CD4-positive, CD25-positive, alpha-beta regulatory T cell (primary cell): Measurements from ENCODE around the gene VIL1. TPM values are rescaled to one million over a fixed set of nuclear protein-coding genes. Genes with fewer than 3 reads are reported as not detected.

Source experiments
- ATAC-seq, 2 donors: fragments of 150-1000 bp; cut with Tn5 transposase; one replicate each; pipeline ENCODE4 v1.10.0; 2021; ENCODE audit warnings: low read depth in 2 of 2, moderate number of reproducible peaks in 2 of 2, moderate library complexity in 1 of 2
- DNase-seq, 3 donors: peaks; one replicate each; pipeline versions ENCODE4 v3.0.0 to v3.0.0-alpha.2; 2012 to 2022; ENCODE audit warnings: mixed read lengths in 1 of 3
- H3K27ac ChIP-seq: one replicate; pipeline ENCODE4 v1.7.0; 2013; ENCODE audit warnings: mild to moderate bottlenecking, low read length; ENCODE audit not compliant: insufficient read depth, poor library complexity, severe bottlenecking
- H3K27me3 ChIP-seq: one replicate; pipeline ENCODE4 v1.7.0; 2013; ENCODE audit warnings: low read length; ENCODE audit not compliant: control insufficient read depth, insufficient read depth
- H3K36me3 ChIP-seq: one replicate; pipeline ENCODE4 v1.7.0; 2013; ENCODE audit warnings: mild to moderate bottlenecking, low read length, moderate library complexity; ENCODE audit not compliant: control insufficient read depth, insufficient read depth
- H3K4me1 ChIP-seq: 2 replicates; pipeline ENCODE4 v1.7.0; 2013; ENCODE audit warnings: mild to moderate bottlenecking, low read length; ENCODE audit not compliant: insufficient read depth, control insufficient read depth, poor library complexity, severe bottlenecking
- H3K4me3 ChIP-seq: one replicate; pipeline ENCODE4 v1.7.0; 2013; ENCODE audit warnings: low read depth, mild to moderate bottlenecking, low read length, moderate library complexity
- H3K9me3 ChIP-seq, 2 experiments: 1 replicate in 1 of 2; 2 replicates in 1 of 2; pipeline ENCODE4 v1.7.0; 2013; ENCODE audit warnings: low read length in 2 of 2, mild to moderate bottlenecking in 1 of 2, moderate library complexity in 1 of 2; ENCODE audit not compliant: control insufficient read depth in 2 of 2
- H3K27ac Mint-ChIP-seq, 3 donors: one replicate each; pipeline ENCODE4 v1.8.0; 2020 to 2022; ENCODE audit warnings: mild to moderate bottlenecking in 3 of 3, mixed read lengths in 3 of 3, moderate library complexity in 2 of 3
- H3K27me3 Mint-ChIP-seq: one replicate; pipeline ENCODE4 v1.8.0; 2022; ENCODE audit warnings: mild to moderate bottlenecking, mixed read lengths
- H3K36me3 Mint-ChIP-seq: one replicate; pipeline ENCODE4 v1.8.0; 2020; ENCODE audit warnings: mixed read lengths
- H3K4me1 Mint-ChIP-seq, 4 donors: one replicate each; pipeline ENCODE4 v1.8.0; 2020 to 2022; ENCODE audit warnings: mixed read lengths in 4 of 4, mild to moderate bottlenecking in 1 of 4
- H3K4me3 Mint-ChIP-seq, 4 donors: one replicate each; pipeline ENCODE4 v1.8.0; 2020 to 2022; ENCODE audit warnings: mild to moderate bottlenecking in 4 of 4, mixed read lengths in 4 of 4, moderate library complexity in 3 of 4
- H3K9me3 Mint-ChIP-seq, 7 donors: one replicate each; pipeline ENCODE4 v1.8.0; 2020 to 2022; ENCODE audit warnings: mixed read lengths in 7 of 7, mild to moderate bottlenecking in 3 of 7, moderate library complexity in 2 of 7
- polyA plus RNA-seq, 4 donors: library from polyadenylated mRNA; unstranded; fragments of 300-500 nt; fragmentation: Illumina TruSeq; gene quantifications; one replicate each; pipeline ENCODE4 v1.2.3, GENCODE V29; 2021
- total RNA-seq: library from RNA; stranded (reverse); gene quantifications from one replicate; pipeline ENCODE4 v1.2.3, GENCODE V29; 2022

Gene VIL1
- total and polyA plus RNA-seq, 5 donors from 2014 or later = 0.08 to 2.1 (median 0.18) TPM; not detected in 1

DNA sequence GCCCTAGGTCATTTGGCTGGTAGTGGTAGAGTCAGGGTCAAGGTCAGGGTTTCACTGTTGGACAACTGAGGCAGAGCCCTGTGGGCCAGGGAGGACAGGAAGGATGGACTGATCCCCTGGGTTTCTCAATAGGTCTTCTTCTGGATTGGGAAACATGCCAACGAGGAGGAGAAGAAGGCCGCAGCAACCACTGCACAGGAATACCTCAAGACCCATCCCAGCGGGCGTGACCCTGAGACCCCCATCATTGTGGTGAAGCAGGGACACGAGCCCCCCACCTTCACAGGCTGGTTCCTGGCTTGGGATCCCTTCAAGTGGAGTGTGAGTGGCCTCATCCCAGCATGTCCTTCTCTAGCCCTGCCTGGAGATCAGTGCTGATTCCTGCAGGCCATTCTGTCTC is 18.1 kb downstream of the VIL1 start:
- DNase-seq = no peak
- peak overlapping the region in 1 of 3 donors; percentile 46 for H3K27ac Mint-ChIP-seq
- H3K9me3 ChIP-seq = no peaks in the 10 kb centered on the region
- H3K27me3 Mint-ChIP-seq = peaks cover 18% of the 10 kb centered on the region
- H3K4me3 Mint-ChIP-seq = no peak overlapping the region
- H3K4me1 Mint-ChIP-seq = peaks cover 0 to 5% (median 1%) of the 10 kb centered on the region in 4 donors
- no peaks in the 10 kb centered on the region for H3K4me1 ChIP-seq
- ATAC-seq = no peak
- no peaks in the 10 kb centered on the region for H3K36me3 ChIP-seq
- no peak overlapping the region for H3K27ac ChIP-seq
- no peak overlapping the region for H3K4me3 ChIP-seq
- H3K9me3 Mint-ChIP-seq = peaks cover 0 to 3% (median 0%) of the 10 kb centered on the region in 7 donors
- no peaks in the 10 kb centered on the region for H3K27me3 ChIP-seq
- H3K36me3 Mint-ChIP-seq = no peaks in the 10 kb centered on the region

DNA sequence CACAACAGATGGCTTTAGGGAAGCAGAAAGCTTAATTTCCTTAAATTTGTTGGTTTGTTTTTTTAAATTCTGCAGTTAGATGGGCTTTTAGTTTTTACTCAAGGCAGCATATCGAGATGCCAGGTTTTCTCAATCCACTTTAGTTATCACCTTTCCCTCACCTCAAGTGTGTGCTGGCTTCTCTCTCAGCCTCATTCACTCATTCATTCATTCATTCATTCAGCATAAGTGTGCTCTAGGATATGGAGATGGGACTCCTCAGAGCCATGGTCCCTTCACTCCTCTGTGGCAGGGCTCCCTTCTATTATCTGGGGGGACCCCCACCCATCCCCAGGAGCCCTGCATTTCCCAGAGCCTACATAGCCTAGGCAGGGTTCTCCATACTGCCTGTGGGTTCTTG is 19.0 kb downstream of the VIL1 start:
- Histone ChIP-seq H3K4me3 (no peak overlapping the region), H3K27ac (no peak overlapping the region), H3K9me3 (no peaks in the 10 kb centered on the region), H3K27me3 (no peaks in the 10 kb centered on the region), H3K4me1 (no peaks in the 10 kb centered on the region), H3K36me3 (no peaks in the 10 kb centered on the region)
- DNase-seq (no peak), ATAC-seq (no peak)
- peak overlapping the region in 1 of 3 donors; percentile 37 for H3K27ac Mint-ChIP-seq
- H3K27me3 Mint-ChIP-seq = peaks cover 11% of the 10 kb centered on the region
- H3K4me3 Mint-ChIP-seq = no peak overlapping the region
- H3K36me3 Mint-ChIP-seq = no peaks in the 10 kb centered on the region
- H3K9me3 Mint-ChIP-seq = peaks cover 0 to 3% (median 0%) of the 10 kb centered on the region in 7 donors
- H3K4me1 Mint-ChIP-seq = peaks cover 0 to 5% (median 2%) of the 10 kb centered on the region in 4 donors

DNA sequence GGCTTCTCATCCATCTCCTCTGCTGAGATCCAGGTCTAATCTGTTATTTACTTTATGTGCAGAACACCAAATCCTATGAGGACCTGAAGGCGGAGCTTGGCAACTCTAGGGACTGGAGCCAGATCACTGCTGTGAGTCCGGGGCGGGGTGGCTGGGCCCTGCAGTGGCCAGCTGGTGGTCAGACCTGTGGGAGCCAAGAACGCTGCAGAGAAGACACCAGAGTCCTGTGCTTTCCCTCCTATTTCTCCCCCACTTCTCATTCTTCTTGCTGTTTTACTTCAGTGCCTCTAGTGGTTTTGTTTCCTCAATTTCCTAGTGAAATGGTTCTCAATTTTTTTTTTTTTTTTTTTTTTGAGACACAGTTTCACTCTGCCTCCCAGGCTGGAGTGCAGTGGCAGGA is 19.7 kb downstream of the VIL1 start:
- Histone ChIP-seq H3K4me1 (no peaks in the 10 kb centered on the region), H3K27me3 (no peaks in the 10 kb centered on the region), H3K4me3 (no peak overlapping the region), H3K9me3 (no peaks in the 10 kb centered on the region), H3K27ac (no peak overlapping the region), H3K36me3 (no peaks in the 10 kb centered on the region)
- peaks cover 11% of the 10 kb centered on the region for H3K27me3 Mint-ChIP-seq
- no peak for DNase-seq
- no peak for ATAC-seq
- no peaks in the 10 kb centered on the region for H3K36me3 Mint-ChIP-seq
- peaks cover 0 to 3% (median 0%) of the 10 kb centered on the region in 7 donors for H3K9me3 Mint-ChIP-seq
- peak overlapping the region in 1 of 3 donors; percentile 37 for H3K27ac Mint-ChIP-seq
- H3K4me1 Mint-ChIP-seq = peaks cover 0 to 5% (median 2%) of the 10 kb centered on the region in 4 donors
- no peak overlapping the region for H3K4me3 Mint-ChIP-seq

DNA sequence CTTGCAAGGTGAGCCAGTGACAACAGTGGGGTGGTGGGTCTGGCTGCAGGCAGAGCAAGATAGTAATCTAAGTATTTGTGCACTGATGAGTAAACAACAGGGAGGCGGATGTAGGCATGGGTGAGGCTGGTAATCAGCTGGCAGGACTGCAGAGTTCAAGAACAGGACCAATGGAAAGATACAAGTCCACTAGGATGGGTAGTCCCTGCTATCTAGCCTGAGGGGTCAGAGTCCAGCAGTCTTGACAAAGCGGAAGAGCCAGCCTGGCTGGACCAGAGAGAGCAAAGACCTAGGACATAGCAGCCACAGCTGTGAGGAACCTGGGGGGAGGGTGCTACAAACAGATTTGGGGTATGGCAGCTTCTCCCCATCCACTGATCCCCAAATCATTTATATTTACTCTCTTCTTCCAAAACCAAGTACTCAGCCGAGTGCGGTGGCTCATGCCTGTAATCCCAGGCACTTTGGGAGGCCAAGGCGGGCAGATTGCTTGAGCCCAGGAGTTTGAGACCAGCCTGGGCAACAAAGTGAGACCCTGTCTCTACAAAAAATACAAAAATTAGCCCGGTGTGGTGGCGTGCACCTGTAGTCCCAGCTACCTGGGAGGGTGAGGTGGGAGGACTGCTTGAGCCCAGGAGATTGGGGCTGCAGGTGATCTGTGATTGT is 25.9 kb downstream of the VIL1 start:
- DNase-seq (no peak), ATAC-seq (no peak)
- Mint-ChIP-seq H3K4me1 (peaks cover 0 to 4% (median 0%) of the 10 kb centered on the region in 4 donors), H3K36me3 (peaks cover 14% of the 10 kb centered on the region), H3K27me3 (no peaks in the 10 kb centered on the region), H3K4me3 (no peak overlapping the region), H3K27ac (no peak overlapping the region), H3K9me3 (peaks cover 0 to 1% (median 0%) of the 10 kb centered on the region in 7 donors)
- no peaks in the 10 kb centered on the region for H3K36me3 ChIP-seq
- H3K27ac ChIP-seq = no peak overlapping the region
- no peaks in the 10 kb centered on the region for H3K9me3 ChIP-seq
- no peaks in the 10 kb centered on the region for H3K4me1 ChIP-seq
- H3K4me3 ChIP-seq = no peak overlapping the region
- H3K27me3 ChIP-seq = no peaks in the 10 kb centered on the region

DNA sequence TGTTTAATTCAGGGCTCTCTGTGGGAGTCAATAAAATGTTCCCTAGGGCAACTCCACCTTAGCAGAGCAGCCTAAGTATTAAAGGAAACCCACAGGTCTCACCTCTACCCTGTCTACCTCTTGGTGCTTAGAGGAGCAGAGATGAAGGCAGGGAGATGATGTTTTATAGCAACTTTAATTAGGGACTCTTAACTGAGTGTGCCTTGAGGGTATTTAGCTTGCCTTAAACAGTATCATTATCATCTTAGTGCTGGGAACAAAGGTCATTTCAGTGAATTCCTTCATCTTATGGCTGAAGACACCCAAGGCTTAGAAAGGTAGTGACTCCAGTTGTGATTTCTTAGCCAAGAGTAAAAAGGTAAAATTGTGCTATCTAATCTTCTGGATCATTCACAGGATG is 26.7 kb downstream of the VIL1 start:
- H3K4me1 ChIP-seq = no peaks in the 10 kb centered on the region
- H3K27me3 ChIP-seq = no peaks in the 10 kb centered on the region
- peaks cover 2% of the 10 kb centered on the region for H3K36me3 ChIP-seq
- H3K9me3 Mint-ChIP-seq = peaks cover 0 to 1% (median 0%) of the 10 kb centered on the region in 7 donors
- H3K27me3 Mint-ChIP-seq = no peaks in the 10 kb centered on the region
- no peaks in the 10 kb centered on the region for H3K9me3 ChIP-seq
- H3K36me3 Mint-ChIP-seq = peaks cover 20% of the 10 kb centered on the region
- H3K27ac Mint-ChIP-seq = no peak overlapping the region
- H3K4me3 Mint-ChIP-seq = no peak overlapping the region
- DNase-seq (no peak), ATAC-seq (no peak)
- no peak overlapping the region for H3K4me3 ChIP-seq
- no peak overlapping the region for H3K27ac ChIP-seq
- peaks cover 0 to 4% (median under 1%) of the 10 kb centered on the region in 4 donors for H3K4me1 Mint-ChIP-seq

GRCh38 chr2:218446547-218446946 is 27.6 kb downstream of the VIL1 start:
- Mint-ChIP-seq H3K9me3 (peaks cover 0 to 1% (median 0%) of the 10 kb centered on the region in 7 donors), H3K27ac (no peak overlapping the region), H3K4me1 (peaks cover 0 to 4% (median under 1%) of the 10 kb centered on the region in 4 donors), H3K27me3 (no peaks in the 10 kb centered on the region), H3K36me3 (peaks cover 20% of the 10 kb centered on the region), H3K4me3 (no peak overlapping the region)
- no peaks in the 10 kb centered on the region for H3K27me3 ChIP-seq
- ATAC-seq = no peak
- H3K4me3 ChIP-seq = no peak overlapping the region
- no peaks in the 10 kb centered on the region for H3K4me1 ChIP-seq
- peaks cover 2% of the 10 kb centered on the region for H3K36me3 ChIP-seq
- no peaks in the 10 kb centered on the region for H3K9me3 ChIP-seq
- H3K27ac ChIP-seq = no peak overlapping the region
- no peak for DNase-seq

DNA sequence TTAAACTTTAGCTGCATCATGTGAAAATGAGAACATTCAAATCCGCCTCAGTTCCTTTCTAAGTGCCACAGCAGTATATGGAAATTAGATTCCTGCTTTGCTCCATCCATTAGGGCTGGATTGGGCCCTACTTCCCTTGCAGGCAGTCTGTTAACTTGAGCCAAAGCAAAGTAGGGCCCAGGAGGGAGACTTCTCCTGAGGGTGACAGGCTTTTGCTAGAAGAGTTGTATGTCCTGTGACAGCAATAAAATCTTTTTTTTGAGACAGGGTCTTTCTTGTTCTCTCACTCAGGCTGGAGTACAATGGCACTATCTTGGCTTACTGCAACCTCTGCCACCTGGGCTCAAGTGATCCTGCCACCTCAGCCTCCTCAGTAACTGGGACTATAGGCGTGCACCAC is 28.1 kb downstream of the VIL1 start:
- Histone ChIP-seq H3K27me3 (no peaks in the 10 kb centered on the region), H3K9me3 (no peaks in the 10 kb centered on the region), H3K36me3 (peaks cover 6% of the 10 kb centered on the region), H3K4me1 (no peaks in the 10 kb centered on the region), H3K27ac (no peak overlapping the region), H3K4me3 (no peak overlapping the region)
- no peak overlapping the region for H3K27ac Mint-ChIP-seq
- peaks cover 0 to 1% (median 0%) of the 10 kb centered on the region in 7 donors for H3K9me3 Mint-ChIP-seq
- H3K4me1 Mint-ChIP-seq = peaks cover 0 to 2% (median under 1%) of the 10 kb centered on the region in 4 donors
- DNase-seq (no peak), ATAC-seq (no peak)
- H3K36me3 Mint-ChIP-seq = peaks cover 20% of the 10 kb centered on the region
- no peak overlapping the region for H3K4me3 Mint-ChIP-seq
- H3K27me3 Mint-ChIP-seq = no peaks in the 10 kb centered on the region

- no peak overlapping the region for H3K27ac ChIP-seq
- H3K36me3 ChIP-seq = peaks cover 20% of the 10 kb centered on the region
- peaks cover 0 to 4% (median 2%) of the 10 kb centered on the region in 4 donors for H3K4me1 Mint-ChIP-seq
- no peaks in the 10 kb centered on the region for H3K4me1 ChIP-seq
- H3K4me3 ChIP-seq = no peak overlapping the region
- peaks cover 0 to 4% (median 3%) of the 10 kb centered on the region in 7 donors for H3K9me3 Mint-ChIP-seq
- ATAC-seq (no peak), DNase-seq (no peak)
- no peak overlapping the region for H3K4me3 Mint-ChIP-seq
- no peaks in the 10 kb centered on the region for H3K27me3 ChIP-seq
- peaks cover 35% of the 10 kb centered on the region for H3K36me3 Mint-ChIP-seq
- H3K27ac Mint-ChIP-seq = peak overlapping the region in 1 of 3 donors; percentile 32
- H3K27me3 Mint-ChIP-seq = no peaks in the 10 kb centered on the region
- H3K9me3 ChIP-seq = peaks cover 5% of the 10 kb centered on the region in 2 experiments
These were observed 30.0 kb downstream of the VIL1 start for GRCh38 chr2:218448934-218449333.
